Ascending aorta (tissue), 2 donors: Measurements from ENCODE around the gene PIR. TPM values are rescaled to one million over a fixed set of nuclear protein-coding genes. Genes with fewer than 3 reads are reported as not detected.

Source experiments
- DNase-seq, 2 donors: peaks; one replicate each; pipeline ENCODE4 v3.0.0-alpha.2; 2019; ENCODE audit warnings: low spot score in 2 of 2
- H3K27ac ChIP-seq, 2 donors: fragments of 200-600 bp; sonication (generic); one replicate each; pipeline ENCODE4 v1.5.1; 2016 to 2017; ENCODE audit warnings: mild to moderate bottlenecking in 1 of 2
- H3K27me3 ChIP-seq: fragments of 200-600 bp; sonication (generic); one replicate; pipeline ENCODE4 v1.5.1; 2017
- H3K36me3 ChIP-seq, 2 donors: fragments of 200-600 bp; sonication (generic); one replicate each; pipeline ENCODE4 v1.5.1; 2016
- H3K4me1 ChIP-seq, 2 donors: fragments of 200-600 bp; sonication (generic); one replicate each; pipeline ENCODE4 v1.5.1; 2016 to 2017; ENCODE audit warnings: mild to moderate bottlenecking in 1 of 2
- H3K4me3 ChIP-seq, 2 donors: fragments of 200-600 bp; sonication (generic); one replicate each; pipeline ENCODE4 v1.5.1; 2016 to 2017; ENCODE audit warnings: mild to moderate bottlenecking in 1 of 2
- H3K9me3 ChIP-seq, 2 donors: fragments of 200-600 bp; sonication (generic); one replicate each; pipeline ENCODE4 v1.5.1; 2016
- CTCF ChIP-seq, 3 experiments: fragments of 200-600 bp in 2 of 3; fragments of 450-650 bp in 1 of 3; sonication (generic) in 2 of 3; IDR thresholded peaks; one replicate each; pipeline ENCODE4 v1.5.1; 2016 to 2019; ENCODE audit warnings: antibody characterized with exemption in 3 of 3, mild to moderate bottlenecking in 1 of 3, moderate library complexity in 1 of 3
- intact Hi-C: fragments of 100-400 bp; cut with DNase I; formaldehyde crosslinking; loops from one replicate; pipeline ENCODE4 v1.15.1; 2023
- total RNA-seq: library from RNA; depleted of rRNA; stranded (reverse); fragments of >200 nt; gene quantifications from one replicate; pipeline ENCODE4 v1.1.0, GENCODE V29; 2016

Gene PIR
- total RNA-seq, 1 donor from 2014 or later = 14.6 TPM

- intact Hi-C loops = no loop called here
- Histone ChIP-seq H3K27me3 (no peaks in the 10 kb centered on the region), H3K27ac (no peak overlapping the region), H3K9me3 (no peaks in the 10 kb centered on the region), H3K4me1 (no peaks in the 10 kb centered on the region), H3K36me3 (no peaks in the 10 kb centered on the region), H3K4me3 (no peak overlapping the region)
- no peak for DNase-seq
- TF ChIP-seq CTCF (IDR thresholded peaks at IDR 0.05) = no peak
These were observed 126.4 kb downstream of the PIR start for GRCh38 chrX:15366506-15367352.

- intact Hi-C loops = no loop called here
- Histone ChIP-seq H3K9me3 (no peaks in the 10 kb centered on the region), H3K4me3 (no peak overlapping the region), H3K27me3 (no peaks in the 10 kb centered on the region), H3K4me1 (no peaks in the 10 kb centered on the region), H3K36me3 (no peaks in the 10 kb centered on the region), H3K27ac (no peak overlapping the region)
- no peak for DNase-seq
- no peak for TF ChIP-seq CTCF (IDR thresholded peaks at IDR 0.05)
These were observed 133.4 kb downstream of the PIR start for GRCh38 chrX:15359701-15360100.

- no peaks in the 10 kb centered on the region for H3K36me3 ChIP-seq
- no peak overlapping the region for H3K4me3 ChIP-seq
- no peak for DNase-seq
- TF ChIP-seq CTCF (IDR thresholded peaks at IDR 0.05) = no peak
- H3K9me3 ChIP-seq = no peaks in the 10 kb centered on the region
- intact Hi-C loops = no loop called here
- H3K4me1 ChIP-seq = no peaks in the 10 kb centered on the region
- H3K27ac ChIP-seq = no peak overlapping the region
- H3K27me3 ChIP-seq = no peaks in the 10 kb centered on the region
These were observed 134.6 kb downstream of the PIR start for GRCh38 chrX:15358533-15358932.

- intact Hi-C loops = no loop called here
- Histone ChIP-seq H3K9me3 (no peaks in the 10 kb centered on the region), H3K36me3 (no peaks in the 10 kb centered on the region), H3K4me1 (no peaks in the 10 kb centered on the region), H3K27me3 (no peaks in the 10 kb centered on the region), H3K4me3 (no peak overlapping the region), H3K27ac (no peak overlapping the region)
- no peak for TF ChIP-seq CTCF (IDR thresholded peaks at IDR 0.05)
- no peak for DNase-seq
These were observed 136.7 kb downstream of the PIR start for GRCh38 chrX:15356444-15356843.

GRCh38 chrX:15350329-15350996 lies 142.7 kb downstream of the PIR start:
- Histone ChIP-seq H3K4me3 (no peak overlapping the region), H3K4me1 (no peaks in the 10 kb centered on the region), H3K27me3 (no peaks in the 10 kb centered on the region), H3K9me3 (no peaks in the 10 kb centered on the region), H3K27ac (no peak overlapping the region), H3K36me3 (peaks cover 0 to 3% of the 10 kb centered on the region in 2 donors)
- no peak for DNase-seq
- intact Hi-C loops = no loop called here
- no peak for TF ChIP-seq CTCF (IDR thresholded peaks at IDR 0.05)
